Medulla oblongata (tissue), 1 donor: ENCODE data around the gene DMRTB1.

Experiments used
- DNase-seq: peaks from one replicate; pipeline ENCODE4 v3.0.0-alpha.2; 2015; ENCODE audit errors: extremely low spot score

Gene DMRTB1

DNA sequence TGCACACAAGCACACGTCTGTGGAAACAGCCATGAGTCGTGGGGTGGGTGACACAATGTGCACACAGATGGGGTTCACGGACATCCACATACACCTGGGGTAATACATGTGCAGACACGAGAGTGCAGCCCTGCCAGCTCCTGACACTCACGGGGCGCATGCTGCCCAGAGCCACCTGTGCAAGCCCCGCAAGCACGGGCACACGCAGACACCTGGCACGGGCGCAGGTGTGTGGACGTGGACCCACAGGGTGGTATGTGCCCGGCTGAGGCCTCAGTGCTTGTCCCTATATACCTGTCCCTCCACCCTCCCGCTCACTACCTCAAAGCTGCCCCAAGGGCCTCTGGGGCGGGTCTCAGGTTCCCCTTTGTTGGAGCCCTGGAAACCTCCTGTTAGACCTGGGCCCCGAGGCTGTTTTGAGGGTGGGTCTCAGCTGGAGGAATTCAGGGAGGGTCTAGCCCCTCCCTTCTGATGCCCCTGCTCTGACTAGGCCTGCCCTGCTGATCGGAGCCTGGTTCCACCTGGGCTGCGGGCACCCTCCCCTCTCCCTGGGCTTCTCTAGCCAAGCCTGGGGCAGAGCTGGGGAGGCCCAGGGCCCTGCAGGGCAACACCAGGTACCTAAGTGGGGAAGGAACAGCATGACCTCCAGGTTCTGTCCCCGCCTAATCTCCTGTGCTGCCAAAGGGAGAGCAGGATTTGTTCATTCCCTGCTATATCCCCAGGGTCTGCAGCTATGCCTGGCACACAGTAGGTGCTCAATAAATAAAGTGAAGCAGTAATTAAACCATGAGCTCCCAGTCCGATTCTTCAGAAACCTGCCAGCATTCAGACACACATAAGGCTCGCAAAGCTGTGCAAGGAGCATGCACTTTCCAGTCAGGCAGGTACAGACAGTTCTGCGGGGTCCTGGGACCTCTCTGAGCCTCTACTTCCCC is 49.1 kb downstream of the DMRTB1 start:
- DNase-seq = no peak

DNA sequence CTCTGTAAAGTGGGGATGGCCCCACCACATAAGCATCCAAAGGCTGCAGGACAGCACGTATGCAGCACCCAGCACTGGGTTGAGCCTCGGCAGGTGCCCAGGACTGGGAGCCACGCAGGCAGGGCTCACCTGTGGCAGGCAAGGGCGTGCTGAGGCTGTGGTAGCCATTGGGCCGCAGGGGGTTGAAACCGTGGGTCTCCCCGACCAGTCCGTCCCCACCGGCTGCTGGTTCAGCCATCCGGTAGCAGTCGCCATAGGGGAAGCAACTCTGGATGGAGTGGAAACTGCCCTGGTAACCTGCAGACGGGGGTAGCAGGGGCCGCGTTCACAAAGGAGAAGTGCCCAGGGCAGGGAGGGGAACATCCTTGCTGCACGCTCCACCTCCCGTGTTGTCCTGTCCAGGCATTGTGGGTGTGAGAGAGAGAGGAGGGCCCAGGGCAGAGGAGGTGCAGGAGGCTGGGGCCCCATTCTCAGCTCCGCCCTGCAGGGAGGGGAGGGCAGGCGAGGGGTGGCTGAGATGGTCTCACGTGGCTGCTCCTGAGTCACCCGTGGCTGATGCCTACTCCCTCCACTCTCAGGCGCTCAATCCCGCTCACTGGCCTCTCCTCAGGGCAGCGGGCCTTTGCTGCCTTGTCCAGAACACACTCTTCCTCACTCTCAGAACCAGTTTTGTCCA is 49.9 kb downstream of the DMRTB1 start:
- no peak for DNase-seq

DNA sequence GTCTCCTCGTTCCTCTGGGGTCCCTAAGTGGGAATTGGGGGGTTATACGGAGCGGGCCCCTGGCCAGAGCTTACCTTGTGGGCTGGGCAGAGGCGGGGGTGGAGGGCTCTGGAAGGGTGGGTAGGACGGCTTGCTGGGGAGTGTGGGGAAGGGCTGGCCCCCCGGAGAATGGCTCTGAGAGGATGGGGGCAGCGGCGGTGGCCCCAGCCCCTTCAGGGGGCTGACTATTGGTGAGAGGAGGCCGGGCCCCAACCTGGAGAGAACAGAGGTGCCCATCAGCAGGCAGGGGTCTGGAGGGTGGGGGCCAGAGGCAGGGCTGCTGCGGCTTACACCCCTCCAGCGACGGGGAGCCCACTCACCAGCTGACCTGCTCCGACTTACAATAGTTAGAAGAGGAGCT is 50.6 kb downstream of the DMRTB1 start:
- no peak for DNase-seq

DNA sequence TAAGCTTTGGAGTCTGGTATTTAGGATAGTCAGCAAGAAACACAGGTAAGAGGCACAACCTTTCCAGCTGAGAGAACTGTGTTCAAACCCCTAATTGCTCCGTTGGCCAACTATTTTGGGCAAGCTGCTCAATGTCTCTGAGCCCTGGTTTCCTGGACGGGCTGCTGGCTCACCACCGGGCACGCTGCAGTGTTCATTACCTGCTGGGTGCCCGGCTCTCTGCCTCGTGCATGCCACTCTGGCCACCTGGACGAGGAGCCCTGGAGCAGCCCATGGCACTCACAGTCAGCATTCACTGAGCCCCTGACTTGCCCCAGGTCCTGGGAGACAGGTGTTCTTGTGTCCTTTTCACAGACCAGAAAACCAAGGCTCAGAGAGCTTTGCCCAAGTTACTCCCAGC is 51.0 kb downstream of the DMRTB1 start:
- DNase-seq = no peak

DNA sequence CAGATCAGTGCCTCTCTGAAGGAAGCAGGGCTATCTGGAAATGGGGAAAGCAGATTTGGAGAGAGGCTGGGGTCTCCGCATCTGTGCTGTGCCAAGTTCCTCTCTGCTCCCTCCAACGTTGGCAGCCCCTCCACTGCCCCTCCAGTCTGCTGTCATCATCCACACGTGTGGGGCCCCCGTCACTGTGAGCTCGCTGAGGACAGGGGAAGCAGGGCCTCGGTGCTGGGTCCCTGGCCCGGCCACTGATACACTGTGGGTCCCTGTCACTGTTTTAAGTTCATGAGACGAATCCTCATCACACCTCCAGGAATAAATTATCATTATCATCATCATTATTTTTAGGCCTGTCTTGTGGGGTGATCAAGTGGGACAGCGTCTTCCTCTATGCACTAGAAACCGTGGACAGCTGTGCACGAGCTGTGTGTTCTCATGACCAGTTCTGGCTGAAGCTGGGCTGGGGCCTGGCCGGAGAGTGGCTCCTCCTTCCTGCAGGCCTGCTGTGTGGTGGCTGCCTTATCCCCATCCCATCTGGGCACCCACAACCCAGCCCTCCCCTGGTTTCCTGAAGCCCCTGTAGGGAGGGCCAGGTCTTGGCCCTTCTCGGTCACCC is 52.2 kb downstream of the DMRTB1 start:
- DNase-seq = no peak

DNA sequence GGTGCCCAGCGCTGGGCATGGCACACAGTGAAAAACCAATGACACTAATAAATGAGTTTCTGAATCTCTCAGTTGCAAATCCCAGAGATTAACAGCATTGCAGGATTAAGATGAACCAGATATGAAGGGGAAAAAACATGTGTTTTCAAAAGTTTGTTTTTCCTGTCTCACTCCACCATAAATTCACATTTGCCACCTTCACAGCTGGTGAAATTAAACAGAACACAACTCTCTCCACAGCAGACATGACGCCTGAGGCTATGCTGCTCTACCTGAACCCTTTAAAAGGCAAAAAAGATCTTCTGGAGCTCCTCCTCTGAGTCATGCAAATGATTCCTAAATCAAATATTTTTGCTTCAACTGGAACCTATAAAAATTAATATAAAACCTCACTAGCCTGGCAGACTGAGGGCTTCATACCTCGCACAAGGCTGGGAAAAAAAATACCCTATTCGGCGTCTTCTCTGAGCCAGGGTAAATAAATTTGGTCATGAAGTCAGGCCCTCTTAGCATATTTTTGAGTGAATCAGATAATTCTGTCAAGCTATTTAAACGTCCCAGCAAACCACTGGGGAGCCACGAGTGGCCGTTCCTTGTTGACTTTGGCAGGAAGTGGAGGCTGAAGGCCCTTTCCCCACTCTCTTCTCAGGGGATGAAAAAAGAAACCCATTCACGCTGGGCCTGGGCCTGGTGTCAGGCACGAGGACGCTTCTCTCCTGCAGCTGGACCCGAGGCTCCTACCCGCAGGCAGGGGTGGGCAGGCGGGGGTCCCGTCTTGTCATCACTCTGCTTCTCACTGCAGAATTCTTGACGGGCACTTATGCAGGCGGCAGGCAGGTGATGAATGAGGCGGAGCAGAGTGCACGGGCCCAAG is 53.0 kb downstream of the DMRTB1 start:
- DNase-seq = peak; percentile 5

DNA sequence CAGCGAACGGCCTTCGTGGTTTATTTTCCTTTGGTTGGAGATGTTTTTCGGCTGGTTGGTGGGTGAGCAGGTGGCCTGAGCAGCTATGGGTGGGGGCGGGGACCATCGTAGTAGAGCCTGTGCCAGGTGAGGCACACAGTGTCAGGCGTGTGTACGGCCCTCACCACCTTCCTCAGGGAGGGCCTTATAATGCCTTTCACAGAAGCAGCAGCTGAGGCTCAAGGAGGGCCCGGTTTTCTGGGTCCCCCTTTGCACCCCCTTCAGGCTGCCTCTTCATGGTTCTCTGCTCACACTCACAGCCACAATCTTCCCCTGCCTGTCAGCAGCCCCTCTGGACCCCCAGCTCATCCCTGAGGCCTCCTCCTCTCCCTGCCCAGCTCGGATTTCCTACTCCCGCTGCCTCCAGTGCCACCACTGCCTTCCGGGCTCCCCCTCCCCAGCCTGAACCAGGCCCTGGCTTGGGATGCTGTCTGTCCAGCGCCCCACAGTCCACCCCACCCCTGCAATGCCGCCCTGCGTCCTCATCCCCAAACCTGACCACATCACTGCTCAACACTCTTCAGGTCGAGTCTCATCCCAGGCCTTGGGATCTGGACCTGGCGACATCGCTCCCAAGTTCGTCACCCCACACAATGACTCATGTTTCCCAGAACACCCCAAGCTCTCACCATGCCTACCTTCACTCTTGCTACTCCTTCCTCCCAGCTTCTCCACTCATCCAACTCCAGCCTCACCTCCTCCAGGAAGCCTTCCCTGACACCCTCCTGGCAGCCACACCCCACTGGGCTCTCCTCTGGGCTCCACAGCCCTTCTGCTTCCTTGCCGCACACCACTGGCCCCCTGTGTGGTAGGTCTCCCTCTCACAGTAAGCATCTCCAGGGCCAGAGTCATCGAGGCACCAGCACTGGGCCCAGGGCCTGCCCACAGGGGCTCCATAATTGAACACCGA is 53.9 kb downstream of the DMRTB1 start:
- DNase-seq = no peak

DNA sequence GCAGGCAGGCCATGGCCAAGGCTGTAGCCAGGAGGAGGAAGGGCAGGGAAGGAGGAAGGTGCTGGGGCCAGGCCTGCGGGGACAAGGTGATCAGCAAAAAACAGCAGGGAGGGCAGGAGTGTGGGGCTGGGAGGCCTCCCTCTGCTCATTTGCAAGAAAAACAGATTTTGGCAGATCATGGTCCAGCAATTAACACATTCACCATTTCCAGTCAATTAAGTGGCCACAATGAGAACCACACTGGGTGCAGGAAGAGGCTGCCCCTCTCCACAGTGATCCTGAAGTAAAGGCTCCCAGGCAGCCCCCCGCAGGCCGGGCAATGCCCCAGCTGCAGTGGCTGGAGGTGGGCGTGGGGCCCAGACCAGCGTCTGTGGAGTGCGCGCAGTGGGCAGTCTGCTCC is 54.6 kb downstream of the DMRTB1 start:
- no peak for DNase-seq

DNA sequence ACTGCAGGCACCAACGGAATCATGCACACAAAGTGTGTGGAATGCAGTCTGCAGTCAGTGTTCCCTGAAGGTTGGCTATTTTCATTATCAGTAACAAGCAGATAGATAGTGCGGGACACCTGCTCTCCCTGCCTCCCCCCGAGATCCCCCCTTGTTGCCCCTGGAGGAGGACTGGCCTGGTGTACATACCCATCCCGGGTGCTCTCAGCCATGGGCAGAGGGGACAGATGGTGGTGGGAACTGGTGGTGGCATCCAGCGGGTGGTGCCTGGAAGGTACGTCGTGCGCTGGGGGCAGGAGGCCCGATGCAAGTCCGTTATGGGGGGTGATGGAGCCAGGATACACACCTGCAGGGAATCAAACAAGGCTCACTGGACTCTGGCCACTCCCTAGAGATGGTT is 55.2 kb downstream of the DMRTB1 start:
- no peak for DNase-seq

DNA sequence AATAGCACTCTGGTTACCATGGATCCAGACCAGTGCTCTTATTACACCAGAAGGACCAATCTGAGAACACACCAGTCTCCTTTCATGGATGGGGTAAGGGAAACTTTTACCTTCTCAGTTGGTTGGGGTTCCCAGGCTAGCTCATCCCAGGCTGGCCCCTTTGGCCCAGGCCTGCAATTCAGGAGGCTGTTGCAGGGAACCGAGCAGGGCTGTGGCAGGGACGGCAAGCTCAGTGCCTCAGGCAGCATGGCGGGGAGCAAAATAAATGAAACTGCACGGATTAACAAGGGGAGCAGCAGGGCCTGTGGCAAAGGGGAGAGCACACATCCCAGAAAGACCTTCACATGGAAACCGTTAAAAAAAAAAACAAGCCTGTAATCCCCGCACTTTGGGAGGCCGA is 57.0 kb downstream of the DMRTB1 start:
- DNase-seq = no peak
